HepG2 (cell line): ENCODE measurements around the gene UBXN2A. TPM values are rescaled to one million over a fixed set of nuclear protein-coding genes. Genes with fewer than 3 reads are reported as not detected.

Source experiments
- CC2D1A ChIP-seq: sonication (generic); formaldehyde crosslinking; IDR thresholded peaks from 2 replicates; pipeline ENCODE4 v1.8.1; 2023; ENCODE audit warnings: mild to moderate bottlenecking, missing genetic modification reagents
- MIER3 ChIP-seq: IDR thresholded peaks from 2 replicates; pipeline ENCODE4 v1.6.1; 2016; ENCODE audit warnings: missing compliant biosample characterization, borderline replicate concordance
- NCOA1 ChIP-seq: sonication (generic); formaldehyde crosslinking; IDR thresholded peaks from 2 replicates; pipeline ENCODE4 v1.9.0; 2021; ENCODE audit warnings: missing genetic modification reagents
- SAP130 ChIP-seq: IDR thresholded peaks from 2 replicates; pipeline ENCODE4 v1.6.1; 2016; ENCODE audit warnings: low read depth
- THAP7 ChIP-seq: sonication (generic); formaldehyde crosslinking; IDR thresholded peaks from 2 replicates; pipeline ENCODE4 v1.8.1; 2023; ENCODE audit warnings: mild to moderate bottlenecking, missing genetic modification reagents
- ZFP82 ChIP-seq: sonication (generic); formaldehyde crosslinking; IDR thresholded peaks from 2 replicates; pipeline ENCODE4 v1.5.1; 2020; ENCODE audit warnings: mild to moderate bottlenecking, missing genetic modification reagents, borderline replicate concordance
- ZNF354B ChIP-seq: sonication (generic); formaldehyde crosslinking; IDR thresholded peaks from 2 replicates; pipeline ENCODE4 v1.8.0; 2022; ENCODE audit warnings: mild to moderate bottlenecking, missing genetic modification reagents
- ZNF503 ChIP-seq: sonication (generic); formaldehyde crosslinking; IDR thresholded peaks from 2 replicates; pipeline ENCODE4 v1.4.0; 2020; ENCODE audit warnings: missing genetic modification reagents
- polyA plus RNA-seq, 8 experiments: library from polyadenylated mRNA; depleted of rRNA in 3 of 8; stranded (reverse) in 7 of 8; unstranded in 1 of 8; fragments of >200 nt; fragmentation: Illumina TruSeq in 4 of 8; extraction: Trizol in 4 of 8; gene quantifications; 2 replicates each; pipeline versions ENCODE4 v1.2.1 to v1.2.3, GENCODE V29; 2011 to 2016; ENCODE audit warnings: low read depth in 4 of 8, missing spikeins in 1 of 8, mixed read lengths in 1 of 8; ENCODE audit not compliant: insufficient read depth in 1 of 8
- total RNA-seq, 5 experiments: library from RNA; depleted of rRNA; stranded (reverse); fragments of >200 nt; fragmentation: Illumina TruSeq; extraction: Trizol; gene quantifications; 2 replicates each; pipeline ENCODE4 v1.2.3, GENCODE V29; 2016; ENCODE audit warnings: low read depth in 1 of 5
- TF ChIP-seq, protein P1 (sequence below), 2 experiments: fragments of 450-650 bp in 1 of 2; sonication (generic) in 1 of 2; formaldehyde crosslinking in 1 of 2; IDR thresholded peaks; 2 replicates each; pipeline versions ENCODE4 v1.6.1 to v1.8.0; 2016 to 2022; ENCODE audit warnings: antibody characterized with exemption in 1 of 2, mild to moderate bottlenecking in 1 of 2, missing genetic modification reagents in 1 of 2
- TF ChIP-seq, protein P2 (sequence below): sonication (generic); formaldehyde crosslinking; IDR thresholded peaks from 2 replicates; pipeline ENCODE4 v1.8.0; 2022; ENCODE audit warnings: mild to moderate bottlenecking, missing genetic modification reagents, moderate library complexity
- TF ChIP-seq, protein P3 (sequence below): sonication (generic); formaldehyde crosslinking; IDR thresholded peaks from 2 replicates; pipeline ENCODE4 v1.4.0; 2020; ENCODE audit warnings: missing genetic modification reagents, borderline replicate concordance
- TF ChIP-seq, protein P4 (sequence below): IDR thresholded peaks from 2 replicates; pipeline ENCODE4 v1.6.1; 2016

UBXN2A gene
- total and polyA plus RNA-seq, 2 of the 13 experiments (the other 11 are each of a cell fraction or from before 2014, with no cell fraction given): 8.3 to 20.9 TPM

GRCh38 chr2:24049485-24050021, 109.3 kb downstream of the UBXN2A start, which contains the start of gene FKBP1B (continued):
- TF ChIP-seq, protein P1, sequence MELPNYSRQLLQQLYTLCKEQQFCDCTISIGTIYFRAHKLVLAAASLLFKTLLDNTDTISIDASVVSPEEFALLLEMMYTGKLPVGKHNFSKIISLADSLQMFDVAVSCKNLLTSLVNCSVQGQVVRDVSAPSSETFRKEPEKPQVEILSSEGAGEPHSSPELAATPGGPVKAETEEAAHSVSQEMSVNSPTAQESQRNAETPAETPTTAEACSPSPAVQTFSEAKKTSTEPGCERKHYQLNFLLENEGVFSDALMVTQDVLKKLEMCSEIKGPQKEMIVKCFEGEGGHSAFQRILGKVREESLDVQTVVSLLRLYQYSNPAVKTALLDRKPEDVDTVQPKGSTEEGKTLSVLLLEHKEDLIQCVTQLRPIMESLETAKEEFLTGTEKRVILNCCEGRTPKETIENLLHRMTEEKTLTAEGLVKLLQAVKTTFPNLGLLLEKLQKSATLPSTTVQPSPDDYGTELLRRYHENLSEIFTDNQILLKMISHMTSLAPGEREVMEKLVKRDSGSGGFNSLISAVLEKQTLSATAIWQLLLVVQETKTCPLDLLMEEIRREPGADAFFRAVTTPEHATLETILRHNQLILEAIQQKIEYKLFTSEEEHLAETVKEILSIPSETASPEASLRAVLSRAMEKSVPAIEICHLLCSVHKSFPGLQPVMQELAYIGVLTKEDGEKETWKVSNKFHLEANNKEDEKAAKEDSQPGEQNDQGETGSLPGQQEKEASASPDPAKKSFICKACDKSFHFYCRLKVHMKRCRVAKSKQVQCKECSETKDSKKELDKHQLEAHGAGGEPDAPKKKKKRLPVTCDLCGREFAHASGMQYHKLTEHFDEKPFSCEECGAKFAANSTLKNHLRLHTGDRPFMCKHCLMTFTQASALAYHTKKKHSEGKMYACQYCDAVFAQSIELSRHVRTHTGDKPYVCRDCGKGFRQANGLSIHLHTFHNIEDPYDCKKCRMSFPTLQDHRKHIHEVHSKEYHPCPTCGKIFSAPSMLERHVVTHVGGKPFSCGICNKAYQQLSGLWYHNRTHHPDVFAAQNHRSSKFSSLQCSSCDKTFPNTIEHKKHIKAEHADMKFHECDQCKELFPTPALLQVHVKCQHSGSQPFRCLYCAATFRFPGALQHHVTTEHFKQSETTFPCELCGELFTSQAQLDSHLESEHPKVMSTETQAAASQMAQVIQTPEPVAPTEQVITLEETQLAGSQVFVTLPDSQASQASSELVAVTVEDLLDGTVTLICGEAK (IDR thresholded peaks at IDR 0.05): no peak
- TF ChIP-seq, protein P1 (CRISPR knock-in tag; IDR thresholded peaks at IDR 0.05): no peak
- peak; percentile 73 for TF ChIP-seq SAP130 (CRISPR knock-in tag)
- TF ChIP-seq NCOA1: no peak
- TF ChIP-seq MIER3 (CRISPR knock-in tag): 0 out of 2 replicates have a peak, but pooled peaks have one; percentile 47
- TF ChIP-seq ZFP82 (CRISPR knock-in tag): peak; percentile 54; the same call in 1 of the 2 replicates
- TF ChIP-seq CC2D1A (CRISPR knock-in tag): no peak
- TF ChIP-seq THAP7: no peak
- TF ChIP-seq, protein P2, sequence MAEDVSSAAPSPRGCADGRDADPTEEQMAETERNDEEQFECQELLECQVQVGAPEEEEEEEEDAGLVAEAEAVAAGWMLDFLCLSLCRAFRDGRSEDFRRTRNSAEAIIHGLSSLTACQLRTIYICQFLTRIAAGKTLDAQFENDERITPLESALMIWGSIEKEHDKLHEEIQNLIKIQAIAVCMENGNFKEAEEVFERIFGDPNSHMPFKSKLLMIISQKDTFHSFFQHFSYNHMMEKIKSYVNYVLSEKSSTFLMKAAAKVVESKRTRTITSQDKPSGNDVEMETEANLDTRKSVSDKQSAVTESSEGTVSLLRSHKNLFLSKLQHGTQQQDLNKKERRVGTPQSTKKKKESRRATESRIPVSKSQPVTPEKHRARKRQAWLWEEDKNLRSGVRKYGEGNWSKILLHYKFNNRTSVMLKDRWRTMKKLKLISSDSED (CRISPR knock-in tag): no peak
- TF ChIP-seq ZNF503 (CRISPR knock-in tag): no peak
- TF ChIP-seq, protein P3, sequence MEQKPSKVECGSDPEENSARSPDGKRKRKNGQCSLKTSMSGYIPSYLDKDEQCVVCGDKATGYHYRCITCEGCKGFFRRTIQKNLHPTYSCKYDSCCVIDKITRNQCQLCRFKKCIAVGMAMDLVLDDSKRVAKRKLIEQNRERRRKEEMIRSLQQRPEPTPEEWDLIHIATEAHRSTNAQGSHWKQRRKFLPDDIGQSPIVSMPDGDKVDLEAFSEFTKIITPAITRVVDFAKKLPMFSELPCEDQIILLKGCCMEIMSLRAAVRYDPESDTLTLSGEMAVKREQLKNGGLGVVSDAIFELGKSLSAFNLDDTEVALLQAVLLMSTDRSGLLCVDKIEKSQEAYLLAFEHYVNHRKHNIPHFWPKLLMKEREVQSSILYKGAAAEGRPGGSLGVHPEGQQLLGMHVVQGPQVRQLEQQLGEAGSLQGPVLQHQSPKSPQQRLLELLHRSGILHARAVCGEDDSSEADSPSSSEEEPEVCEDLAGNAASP: no peak
- TF ChIP-seq ZNF354B (CRISPR knock-in tag): no peak
- TF ChIP-seq, protein P4, sequence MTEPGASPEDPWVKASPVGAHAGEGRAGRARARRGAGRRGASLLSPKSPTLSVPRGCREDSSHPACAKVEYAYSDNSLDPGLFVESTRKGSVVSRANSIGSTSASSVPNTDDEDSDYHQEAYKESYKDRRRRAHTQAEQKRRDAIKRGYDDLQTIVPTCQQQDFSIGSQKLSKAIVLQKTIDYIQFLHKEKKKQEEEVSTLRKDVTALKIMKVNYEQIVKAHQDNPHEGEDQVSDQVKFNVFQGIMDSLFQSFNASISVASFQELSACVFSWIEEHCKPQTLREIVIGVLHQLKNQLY: no peak
